K562 (cell line): ENCODE measurements around the gene RC3H2. TPM values are rescaled to one million over a fixed set of nuclear protein-coding genes. Genes with fewer than 3 reads are reported as not detected.
A peak's percentile ranks its signal among the peaks of the same experiment; 100 is the strongest.

Experiments used
- ATAC-seq: fragments of 200-7000 bp; cut with Tn5 transposase; 3 replicates; pipeline ENCODE4 v1.9.1; 2020; ENCODE audit warnings: moderate library complexity
- BruUV-seq: library from RNA; stranded (reverse); fragments of 400-500 nt; replicated peaks from 2 replicates; lab custom pipeline; 2021; lab: Mats Ljungman, UMichigan
- CTCF ChIA-PET: fragments of 300-600 bp; formaldehyde crosslinking; extraction: SDS; loops from one replicate; lab custom pipeline; 2021; ENCODE audit warnings: low intra/inter-chr PET ratio; lab: Yijun Ruan, JAX
- POLR2A ChIA-PET: fragments of 300-600, 350-650 bp; sonication (Branson Sonifier 250); formaldehyde crosslinking; extraction: SDS; loops from one replicate; lab custom pipeline; 2021; ENCODE audit warnings: antibody characterized with exemption, inconsistent platforms; lab: Yijun Ruan, JAX
- DNase-seq, 4 experiments: peaks; one replicate each; pipeline versions ENCODE4 v3.0.0 to v3.0.0-alpha.2; 2011 to 2018; ENCODE audit warnings: low spot score in 3 of 4, mixed read lengths in 3 of 4; ENCODE audit errors: extremely low read depth in 1 of 4
- FAIRE-seq: peaks from 2 replicates; lab custom pipeline; 2011; peaks lifted over from hg19 to GRCh38; lab: Jason Lieb, UNC
- H2AFZ ChIP-seq: 2 replicates; pipeline ENCODE4 v1.6.0; 2011; ENCODE audit warnings: low read depth, low read length, control low read depth, inconsistent platforms
- H3K27ac ChIP-seq: fragments of 200-600 bp; 3 replicates; pipeline ENCODE4 v1.8.0; 2011; ENCODE audit warnings: low read depth, mild to moderate bottlenecking, control low read depth, inconsistent platforms, low read length, moderate library complexity, mixed read lengths; ENCODE audit errors: extremely low read depth
- H3K27me3 ChIP-seq, 2 experiments: fragments of 300-600 bp in 1 of 2; 2 replicates in 1 of 2; 3 replicates in 1 of 2; pipeline versions ENCODE4 v1.6.0 to v1.8.0; 2011; ENCODE audit warnings: inconsistent platforms in 2 of 2, low read length in 2 of 2, mild to moderate bottlenecking in 1 of 2, mixed read lengths in 1 of 2, moderate library complexity in 1 of 2; ENCODE audit not compliant: control insufficient read depth in 2 of 2, insufficient read depth in 2 of 2
- H3K36me3 ChIP-seq: fragments of 300-600 bp; 3 replicates; pipeline ENCODE4 v1.8.0; 2011; ENCODE audit warnings: mild to moderate bottlenecking, low read length, inconsistent platforms; ENCODE audit not compliant: control insufficient read depth, insufficient read depth
- H3K4me1 ChIP-seq, 2 experiments: fragments of 200-600 bp in 1 of 2; replicated peaks in 1 of 2; 2 replicates in 1 of 2; 3 replicates in 1 of 2; pipeline versions ENCODE4 v1.5.1 to v1.8.0; 2011; ENCODE audit warnings: inconsistent platforms in 2 of 2, low read length in 2 of 2, mild to moderate bottlenecking in 1 of 2, mixed read lengths in 1 of 2, moderate library complexity in 1 of 2; ENCODE audit not compliant: control insufficient read depth in 2 of 2, insufficient read depth in 2 of 2
- H3K4me2 ChIP-seq: 2 replicates; pipeline ENCODE4 v1.6.1; 2011; ENCODE audit warnings: low read length, control low read depth, inconsistent platforms, mixed read lengths; ENCODE audit not compliant: insufficient read depth
- H3K4me3 ChIP-seq: fragments of 200-600 bp; sonication (generic), shearing (Covaris generic); 2 replicates; pipeline ENCODE4 v1.5.1; 2016; ENCODE audit warnings: control low read depth, inconsistent platforms
- H3K79me2 ChIP-seq: fragments of 200-600 bp; 3 replicates; pipeline ENCODE4 v1.8.0; 2011; ENCODE audit warnings: low read length, inconsistent platforms; ENCODE audit not compliant: control insufficient read depth, insufficient read depth
- H3K9ac ChIP-seq, 2 experiments: 2 replicates each; pipeline versions ENCODE4 v1.6.0 to v1.6.1; 2011; ENCODE audit warnings: low read depth in 2 of 2, low read length in 2 of 2, control low read depth in 1 of 2, inconsistent platforms in 1 of 2, mild to moderate bottlenecking in 1 of 2, mixed read lengths in 1 of 2; ENCODE audit not compliant: insufficient read depth in 1 of 2
- H3K9me1 ChIP-seq: one replicate; pipeline ENCODE4 v1.6.0; 2011; ENCODE audit warnings: inconsistent platforms, mild to moderate bottlenecking, low read length, moderate library complexity; ENCODE audit not compliant: control insufficient read depth, insufficient read depth
- H3K9me3 ChIP-seq: replicated peaks from 2 replicates; pipeline ENCODE4 v1.5.1; 2011; ENCODE audit warnings: low read depth, low read length, inconsistent platforms; ENCODE audit not compliant: control insufficient read depth, insufficient read depth
- H4K20me1 ChIP-seq: replicated peaks from 2 replicates; pipeline ENCODE4 v1.6.1; 2011; ENCODE audit warnings: low read length, inconsistent platforms, mixed read lengths; ENCODE audit not compliant: control insufficient read depth, insufficient read depth
- BRD4 ChIP-seq: fragments of 200-600 bp; sonication (generic); IDR thresholded peaks from 2 replicates; pipeline ENCODE4 v1.6.1; 2017; ENCODE audit warnings: inconsistent platforms
- CTBP1 ChIP-seq: fragments of 450-650 bp; IDR thresholded peaks from 2 replicates; pipeline ENCODE4 v1.6.1; 2016; ENCODE audit warnings: borderline replicate concordance
- DMBX1 ChIP-seq: fragments of 250-450 bp; sonication (Bioruptor Pico); IDR thresholded peaks from 2 replicates; pipeline ENCODE4 v1.8.0; 2022; ENCODE audit warnings: inconsistent platforms, mild to moderate bottlenecking, moderate library complexity, borderline replicate concordance
- EP400 ChIP-seq: fragments of 450-650 bp; IDR thresholded peaks from 2 replicates; pipeline ENCODE4 v1.6.1; 2017; ENCODE audit warnings: antibody characterized with exemption, mild to moderate bottlenecking, moderate library complexity
- HOMEZ ChIP-seq: fragments of 250-450 bp; sonication (Bioruptor Pico); IDR thresholded peaks from 2 replicates; pipeline ENCODE4 v1.4.0; 2020; ENCODE audit warnings: mild to moderate bottlenecking, moderate library complexity
- KAT8 ChIP-seq: fragments of 450-650 bp; IDR thresholded peaks from 2 replicates; pipeline ENCODE4 v1.6.1; 2016; ENCODE audit warnings: low read depth, mild to moderate bottlenecking
- KHSRP ChIP-seq: fragments of 450-650 bp; IDR thresholded peaks from 2 replicates; pipeline ENCODE4 v1.6.1; 2017
- MEF2A ChIP-seq: IDR thresholded peaks from 2 replicates; pipeline ENCODE4 v1.6.1; 2011; ENCODE audit warnings: low read depth, mild to moderate bottlenecking, low read length, moderate library complexity; ENCODE audit not compliant: control insufficient read depth
- MTA3 ChIP-seq: fragments of 450-650 bp; formaldehyde crosslinking; IDR thresholded peaks from 2 replicates; pipeline ENCODE4 v1.6.1; 2017; ENCODE audit warnings: mild to moderate bottlenecking, borderline replicate concordance
- NELFE ChIP-seq: IDR thresholded peaks from 2 replicates; pipeline ENCODE4 v1.6.1; 2011; ENCODE audit warnings: mild to moderate bottlenecking; ENCODE audit not compliant: insufficient read depth, insufficient read length
- PTBP1 ChIP-seq: fragments of 200-400 bp; formaldehyde crosslinking; IDR thresholded peaks from 2 replicates; pipeline ENCODE4 v1.6.1; 2017; ENCODE audit warnings: low read depth, low read length
- SPI1 ChIP-seq: IDR thresholded peaks from 2 replicates; pipeline ENCODE4 v1.6.1; 2011; ENCODE audit warnings: low read depth, low read length, control low read depth, borderline replicate concordance
- TAF9B ChIP-seq: fragments of 450-650 bp; IDR thresholded peaks from 2 replicates; pipeline ENCODE4 v1.6.1; 2018; ENCODE audit warnings: mild to moderate bottlenecking; ENCODE audit not compliant: partially characterized antibody
- ZFX ChIP-seq: sonication (generic); formaldehyde crosslinking; IDR thresholded peaks from 2 replicates; pipeline ENCODE4 v1.8.0; 2022; ENCODE audit warnings: mild to moderate bottlenecking, missing genetic modification reagents, moderate library complexity
- ZNF232 ChIP-seq: sonication (generic); formaldehyde crosslinking; IDR thresholded peaks from 2 replicates; pipeline ENCODE4 v1.8.0; 2022; ENCODE audit warnings: mild to moderate bottlenecking, missing genetic modification reagents
- ZNF324 ChIP-seq: fragments of 250-450 bp; sonication (Bioruptor Pico); IDR thresholded peaks from 2 replicates; pipeline ENCODE4 v1.4.0; 2020; ENCODE audit warnings: mild to moderate bottlenecking
- ZNF354B ChIP-seq: fragments of 250-450 bp; sonication (Bioruptor Pico); IDR thresholded peaks from 2 replicates; pipeline ENCODE4 v1.4.0; 2020
- ZNF740 ChIP-seq, 3 experiments: fragments of 200-800 bp in 1 of 3; sonication (Bioruptor generic) in 1 of 3; sonication (generic) in 1 of 3; formaldehyde crosslinking in 1 of 3; IDR thresholded peaks; 2 replicates each; pipeline versions ENCODE4 v1.6.1 to v1.8.0; 2016 to 2022; ENCODE audit warnings: mild to moderate bottlenecking in 2 of 3, missing compliant biosample characterization in 2 of 3, missing genetic modification characterization in 2 of 3, missing genetic modification reagents in 1 of 3
- WGBS: fragments of 100-300 bp; shearing (Covaris generic); methylation state at CpG from one replicate; pipeline ENCODE4 v1.1.6; 2016; ENCODE audit warnings: low coverage, mixed read lengths; ENCODE audit not compliant: insufficient coverage; ENCODE audit errors: missing lambda C conversion rate; 5-methylcytosine and 5-hydroxymethylcytosine counted together
- in situ Hi-C: fragments of 300-500 bp; cut with MboI; formaldehyde crosslinking; loops from 4 replicates; pipeline ENCODE4 v1.15.0; 2018; ENCODE audit warnings: inconsistent platforms, mixed read lengths
- intact Hi-C: fragments of 100-400 bp; cut with micrococcal nuclease; formaldehyde crosslinking; loops from 2 replicates; pipeline ENCODE4 v1.14.2; 2022
- polyA plus RNA-seq, 8 experiments: library from polyadenylated mRNA; depleted of rRNA in 4 of 8; stranded (reverse) in 5 of 8; unstranded in 3 of 8; fragments of >200 nt; fragmentation: Nextera tagmentation in 2 of 8; fragmentation: Illumina TruSeq in 1 of 8; extraction: Ambion mirVana in 2 of 8; extraction: Trizol in 1 of 8; gene quantifications; 2 replicates each; pipeline versions ENCODE4 v1.2.1 to v1.2.3, GENCODE V29; 2011 to 2014; ENCODE audit warnings: inconsistent platforms in 1 of 8, missing spikeins in 1 of 8
- total RNA-seq, 7 experiments: library from RNA; depleted of rRNA in 6 of 7; stranded (reverse); fragments of >200 nt in 6 of 7; fragmentation: Illumina TruSeq in 2 of 7; extraction: Trizol in 2 of 7; gene quantifications; 2 replicates each; pipeline versions ENCODE4 v1.2.1 to v1.2.3, GENCODE V29; 2011 to 2021; ENCODE audit warnings: low replicate concordance in 1 of 7

Gene RC3H2
- total and polyA plus RNA-seq, 9 of the 15 experiments (the other 6 are each of a cell fraction or from before 2014, with no cell fraction given) = 5.6 to 35.4 (median 18.6) TPM

GRCh38 chr9:122912964-122913673, 8.0 kb upstream of the RC3H2 start, which contains the start of gene ZBTB6:
TSS of gene ZBTB6 (minus strand) at chr9:122913323. CDS start at chr9:122912072, 1,251 bp downstream.
- Histone ChIP-seq H3K4me2 (peak within 1 kb of the TSS; percentile 92), H3K27me3 (no peaks in the 10 kb centered on the region), H3K9me3 (no peaks in the 10 kb centered on the region), H3K27ac (peak within 1 kb of the TSS; percentile 85), H3K36me3 (peaks cover 28% of the 10 kb centered on the region), H3K4me3 (peak within 1 kb of the TSS; percentile 73), H3K4me1 (peaks cover 0 to 8% of the 10 kb centered on the region in 2 experiments; a peak in 1 of 5 replicates), H2AFZ (peak within 1 kb of the TSS; percentile 95), H4K20me1 (no peaks in the 10 kb centered on the region), H3K79me2 (peaks cover 37% of the 10 kb centered on the region), H3K9ac (peak within 1 kb of the TSS; percentile 85 to 94), H3K9me1 (no peaks in the 10 kb centered on the region)
- DNase-seq (peak; percentile 60 to 86 (median 72)), FAIRE-seq (peak; percentile 90), ATAC-seq (peak; percentile 98)
- in situ Hi-C loops = no loop called here
- intact Hi-C loops = loop anchor here (5.0 kb wide), 1 partner anchor 79 kb away; no protein-coding TSS in a partner anchor
- CTCF ChIA-PET = no interaction called here
- POLR2A ChIA-PET = interaction anchor here (0.7 to 1.9 kb wide), 9 partner anchors 8 to 78 kb away, joined by 3 to 14 read pairs (median 7); partner anchors contain the start of genes RABGAP1, RC3H2 and ZBTB26
- WGBS = 1% methylated on average over 32 of the region's 35 CpGs
- BruUV-seq = TSS peak; percentile 43
- peak; percentile 91 for TF ChIP-seq SPI1
- TF ChIP-seq MTA3 = peak; percentile 56; the same call in 1 of the 2 replicates
- TF ChIP-seq MEF2A = no peak
- TF ChIP-seq ZFX (CRISPR knock-in tag) = peak; percentile 89
- no peak for TF ChIP-seq ZNF232
- TF ChIP-seq HOMEZ (CRISPR knock-in tag) = no peak
- no peak for TF ChIP-seq ZNF324 (CRISPR knock-in tag)
- peak; percentile 67 for TF ChIP-seq TAF9B
- TF ChIP-seq NELFE = no peak
- peak; percentile 77 for TF ChIP-seq EP400
- TF ChIP-seq PTBP1 = no peak
- peak; percentile 34; the same call in 1 of the 2 replicates for TF ChIP-seq CTBP1
- no peak for TF ChIP-seq BRD4
- TF ChIP-seq ZNF354B (CRISPR knock-in tag) = no peak
- TF ChIP-seq DMBX1 = no peak
- no peak for TF ChIP-seq ZNF740 (CRISPR knock-in tag; IDR thresholded peaks at IDR 0.05)
- TF ChIP-seq ZNF740 (tag; IDR thresholded peaks at IDR 0.05) = no peak
- TF ChIP-seq KAT8 = no peak; the same call in 1 of the 2 replicates
- no peak for TF ChIP-seq KHSRP
